PC-9 (cell line): Measurements from ENCODE around the gene OSBPL10. TPM values are rescaled to one million over a fixed set of nuclear protein-coding genes. Genes with fewer than 3 reads are reported as not detected.

Source experiments
- BruUV-seq: library from RNA; stranded (reverse); fragments of 400-500 nt; replicated peaks from 2 replicates; lab custom pipeline; 2021; lab: Mats Ljungman, UMichigan
- CTCF ChIA-PET: fragments of 300-600 bp; sonication (Branson Sonifier 250); formaldehyde crosslinking; loops from one replicate; lab custom pipeline; 2022; ENCODE audit warnings: antibody characterized with exemption; lab: Charles Lee
- POLR2A ChIA-PET: fragments of 300-600 bp; sonication (Branson Sonifier 250); formaldehyde crosslinking; loops from one replicate; lab custom pipeline; 2022; ENCODE audit warnings: antibody characterized with exemption; ENCODE audit not compliant: unreplicated experiment; lab: Charles Lee
- DNase-seq, 2 experiments: peaks; one replicate each; pipeline versions ENCODE4 v3.0.0 to v3.0.0-alpha.2; 2015 to 2022; ENCODE audit warnings: mixed read lengths in 1 of 2
- H2AFZ ChIP-seq: fragments of 200-600 bp; sonication (generic); 2 replicates; pipeline ENCODE4 v1.8.1; 2017; ENCODE audit warnings: antibody characterized with exemption
- H3F3A ChIP-seq: fragments of 200-600 bp; sonication (generic); 2 replicates; pipeline ENCODE4 v1.8.1; 2017; ENCODE audit warnings: antibody characterized with exemption, mild to moderate bottlenecking, low read depth; ENCODE audit not compliant: insufficient read depth
- H3K27ac ChIP-seq: fragments of 200-600 bp; sonication (generic); 2 replicates; pipeline ENCODE4 v1.6.1; 2016; ENCODE audit warnings: mixed run types
- H3K27me3 ChIP-seq: fragments of 200-600 bp; sonication (generic); 2 replicates; pipeline ENCODE4 v1.6.1; 2016; ENCODE audit warnings: low read depth, mixed run types; ENCODE audit not compliant: insufficient read depth
- H3K36me3 ChIP-seq: fragments of 200-600 bp; sonication (generic); 2 replicates; pipeline ENCODE4 v1.6.1; 2016; ENCODE audit warnings: low read depth, mixed run types
- H3K4me1 ChIP-seq: fragments of 200-600 bp; sonication (generic); replicated peaks from 2 replicates; pipeline ENCODE4 v1.6.1; 2016; ENCODE audit warnings: mixed run types; ENCODE audit not compliant: insufficient read depth
- H3K4me2 ChIP-seq: fragments of 200-600 bp; sonication (generic); 2 replicates; pipeline ENCODE4 v1.6.1; 2017; ENCODE audit warnings: mixed run types
- H3K4me3 ChIP-seq: fragments of 200-600 bp; sonication (generic); 2 replicates; pipeline ENCODE4 v1.6.1; 2016; ENCODE audit warnings: mixed run types
- H3K79me2 ChIP-seq: fragments of 200-600 bp; sonication (generic); 2 replicates; pipeline ENCODE4 v1.6.1; 2017; ENCODE audit warnings: low read depth, mixed run types
- H3K9me2 ChIP-seq: fragments of 200-600 bp; sonication (generic); 2 replicates; pipeline ENCODE4 v1.8.1; 2017; ENCODE audit warnings: mild to moderate bottlenecking; ENCODE audit not compliant: insufficient read depth
- H3K9me3 ChIP-seq: fragments of 200-600 bp; sonication (generic); 2 replicates; pipeline ENCODE4 v1.8.1; 2016; ENCODE audit warnings: low read depth; ENCODE audit not compliant: insufficient read depth
- H4K20me1 ChIP-seq: fragments of 200-600 bp; sonication (generic); 2 replicates; pipeline ENCODE4 v1.8.1; 2017; ENCODE audit not compliant: insufficient read depth
- CTCF ChIP-seq: fragments of 200-600 bp; sonication (generic); conservative IDR thresholded peaks from 2 replicates; pipeline ENCODE4 v1.6.1; 2017; ENCODE audit warnings: mixed run types, antibody characterized with exemption, mild to moderate bottlenecking, moderate library complexity
- EZH2 ChIP-seq: fragments of 200-600 bp; sonication (generic); IDR thresholded peaks from 2 replicates; pipeline ENCODE4 v1.8.0; 2017; ENCODE audit warnings: antibody characterized with exemption, low read depth
- intact Hi-C: fragments of 100-400 bp; cut with micrococcal nuclease; formaldehyde crosslinking; loops from one replicate; pipeline ENCODE4 v1.10.0; 2022; ENCODE audit not compliant: unreplicated experiment
- total RNA-seq: library from RNA; stranded (reverse); gene quantifications from 2 replicates; pipeline ENCODE4 v1.2.3, GENCODE V29; 2021

Gene OSBPL10
- total RNA-seq, 1 experiment from 2014 or later: 42.0 TPM

DNA sequence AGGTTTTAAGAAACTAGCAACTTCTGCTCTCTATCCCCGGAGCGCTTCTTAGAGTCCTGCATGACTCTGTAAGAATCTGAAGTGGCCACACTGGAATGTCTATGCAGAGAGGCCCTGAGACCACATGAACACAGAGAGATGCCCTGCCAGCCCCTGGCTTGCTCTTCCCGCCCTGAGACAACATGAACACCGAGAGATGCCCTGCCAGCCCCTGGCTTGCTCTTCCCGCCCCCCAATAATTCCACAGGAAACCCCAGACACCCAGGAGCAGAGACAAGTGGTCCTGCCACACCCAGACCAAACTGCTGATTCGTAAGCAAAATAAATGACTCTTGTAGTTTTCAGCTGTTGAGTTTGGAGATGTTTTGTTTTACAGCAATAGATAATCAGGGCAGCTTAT lies 166.1 kb downstream of the OSBPL10 start:
- ChIA-PET POLR2A (no interaction called here), CTCF (no interaction called here)
- Histone ChIP-seq H3K4me1 (no peaks in the 10 kb centered on the region), H3K27me3 (no peaks in the 10 kb centered on the region), H3K9me2 (no peaks in the 10 kb centered on the region), H4K20me1 (no peaks in the 10 kb centered on the region), H3F3A (no peaks in the 10 kb centered on the region), H3K4me3 (no peak overlapping the region), H3K4me2 (no peak overlapping the region), H3K36me3 (no peaks in the 10 kb centered on the region), H3K27ac (no peak overlapping the region), H3K9me3 (no peaks in the 10 kb centered on the region), H2AFZ (no peak overlapping the region), H3K79me2 (no peaks in the 10 kb centered on the region)
- intact Hi-C loops: no loop called here
- no TSS peak for BruUV-seq
- no peak for TF ChIP-seq EZH2
- TF ChIP-seq CTCF: no peak
- no peak for DNase-seq

- DNase-seq: no peak
- H3K36me3 ChIP-seq: no peaks in the 10 kb centered on the region
- no peak overlapping the region for H3K4me2 ChIP-seq
- H2AFZ ChIP-seq: no peak overlapping the region
- no peaks in the 10 kb centered on the region for H3K4me1 ChIP-seq
- POLR2A ChIA-PET: no interaction called here
- H3K27me3 ChIP-seq: no peaks in the 10 kb centered on the region
- no peaks in the 10 kb centered on the region for H4K20me1 ChIP-seq
- H3K27ac ChIP-seq: no peak overlapping the region
- no TSS peak for BruUV-seq
- TF ChIP-seq CTCF: no peak
- H3K9me2 ChIP-seq: no peaks in the 10 kb centered on the region
- H3F3A ChIP-seq: no peaks in the 10 kb centered on the region
- no peak overlapping the region for H3K4me3 ChIP-seq
- no peaks in the 10 kb centered on the region for H3K79me2 ChIP-seq
- H3K9me3 ChIP-seq: no peaks in the 10 kb centered on the region
- CTCF ChIA-PET: no interaction called here
- intact Hi-C loops: no loop called here
Measured at GRCh38 chr3:31813686-31814085, 167.4 kb downstream of the OSBPL10 start.

GRCh38 chr3:31813197-31813596 lies 167.9 kb downstream of the OSBPL10 start:
- Histone ChIP-seq H4K20me1 (no peaks in the 10 kb centered on the region), H3F3A (no peaks in the 10 kb centered on the region), H3K27me3 (no peaks in the 10 kb centered on the region), H3K27ac (no peak overlapping the region), H3K9me2 (no peaks in the 10 kb centered on the region), H2AFZ (no peak overlapping the region), H3K4me1 (no peaks in the 10 kb centered on the region), H3K4me3 (no peak overlapping the region), H3K9me3 (no peaks in the 10 kb centered on the region), H3K79me2 (no peaks in the 10 kb centered on the region), H3K4me2 (no peak overlapping the region), H3K36me3 (no peaks in the 10 kb centered on the region)
- ChIA-PET CTCF (no interaction called here), POLR2A (no interaction called here)
- DNase-seq: no peak
- intact Hi-C loops: no loop called here
- TF ChIP-seq EZH2 (no peak), CTCF (no peak)
- BruUV-seq: no TSS peak
